GM12873 (cell line): ENCODE results near the gene GPSM1.

Experiments
- TF ChIP-seq, protein P1 (sequence below): IDR thresholded peaks from 2 replicates; pipeline ENCODE4 v1.5.1; 2012; ENCODE audit warnings: low read depth, mild to moderate bottlenecking, moderate library complexity, low read length, control low read depth; ENCODE audit not compliant: insufficient read depth; ENCODE audit errors: missing control alignments

The GPSM1 gene

DNA sequence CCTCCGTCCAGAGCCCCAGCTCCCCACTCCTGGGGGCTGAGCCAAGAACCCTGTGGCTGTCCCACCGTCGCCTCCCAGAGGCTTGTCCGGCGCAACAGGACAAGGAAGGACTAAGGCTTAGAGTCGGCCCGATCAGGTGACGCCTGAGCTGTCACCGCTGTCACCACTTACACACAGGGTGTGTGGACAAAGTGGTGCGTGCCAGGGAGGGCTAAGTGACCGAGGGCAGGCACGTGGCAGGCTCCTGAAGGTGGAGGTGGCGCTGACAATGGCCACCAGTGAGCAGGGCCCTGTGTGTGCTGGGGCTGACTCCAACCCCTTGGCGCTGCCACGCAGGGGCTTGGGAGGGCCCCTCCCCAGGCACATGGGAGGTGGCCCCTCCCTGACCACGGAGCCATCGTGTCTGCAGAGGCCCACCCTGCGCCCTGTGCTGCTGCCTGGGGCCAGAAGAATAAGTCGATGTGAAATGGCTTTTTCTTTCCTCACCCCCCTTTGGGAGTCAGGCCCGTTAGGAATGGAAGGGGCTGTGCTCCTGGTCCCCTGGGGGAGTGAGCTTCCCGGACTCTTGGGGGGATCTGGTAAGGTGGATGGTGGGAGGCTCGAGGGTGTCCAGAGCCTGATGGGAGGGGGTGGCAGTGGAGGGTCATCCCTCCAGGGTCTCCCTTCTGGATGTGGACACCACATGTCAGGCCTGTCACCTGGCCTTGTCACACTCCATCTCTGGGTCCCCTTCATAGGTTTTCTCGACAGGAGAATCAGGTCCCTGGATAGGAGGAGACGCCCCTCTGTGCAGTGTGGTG lies 2.6 kb upstream of the GPSM1 start:
- TF ChIP-seq, protein P1, sequence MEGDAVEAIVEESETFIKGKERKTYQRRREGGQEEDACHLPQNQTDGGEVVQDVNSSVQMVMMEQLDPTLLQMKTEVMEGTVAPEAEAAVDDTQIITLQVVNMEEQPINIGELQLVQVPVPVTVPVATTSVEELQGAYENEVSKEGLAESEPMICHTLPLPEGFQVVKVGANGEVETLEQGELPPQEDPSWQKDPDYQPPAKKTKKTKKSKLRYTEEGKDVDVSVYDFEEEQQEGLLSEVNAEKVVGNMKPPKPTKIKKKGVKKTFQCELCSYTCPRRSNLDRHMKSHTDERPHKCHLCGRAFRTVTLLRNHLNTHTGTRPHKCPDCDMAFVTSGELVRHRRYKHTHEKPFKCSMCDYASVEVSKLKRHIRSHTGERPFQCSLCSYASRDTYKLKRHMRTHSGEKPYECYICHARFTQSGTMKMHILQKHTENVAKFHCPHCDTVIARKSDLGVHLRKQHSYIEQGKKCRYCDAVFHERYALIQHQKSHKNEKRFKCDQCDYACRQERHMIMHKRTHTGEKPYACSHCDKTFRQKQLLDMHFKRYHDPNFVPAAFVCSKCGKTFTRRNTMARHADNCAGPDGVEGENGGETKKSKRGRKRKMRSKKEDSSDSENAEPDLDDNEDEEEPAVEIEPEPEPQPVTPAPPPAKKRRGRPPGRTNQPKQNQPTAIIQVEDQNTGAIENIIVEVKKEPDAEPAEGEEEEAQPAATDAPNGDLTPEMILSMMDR, result no peak

DNA sequence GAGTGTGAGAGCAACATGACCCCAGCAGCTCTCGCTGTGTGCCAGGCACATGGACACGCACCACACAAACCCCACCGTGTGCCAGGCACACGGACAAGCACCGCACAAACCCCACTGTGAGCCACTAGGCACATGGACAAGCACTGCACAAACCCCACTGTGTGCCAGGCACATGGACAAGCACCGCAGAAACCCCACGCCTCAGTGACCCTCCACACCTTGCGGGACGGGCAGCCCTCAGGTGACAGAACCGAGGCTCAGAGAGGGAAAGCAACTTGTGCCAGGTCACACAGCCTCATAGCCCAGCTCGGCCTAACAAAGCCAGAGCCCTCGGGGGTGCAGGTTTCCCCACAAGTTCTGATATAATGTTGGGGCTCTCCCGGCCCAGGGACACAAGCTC lies 2.0 kb upstream of the GPSM1 start:
- TF ChIP-seq, protein P1, result no peak

DNA sequence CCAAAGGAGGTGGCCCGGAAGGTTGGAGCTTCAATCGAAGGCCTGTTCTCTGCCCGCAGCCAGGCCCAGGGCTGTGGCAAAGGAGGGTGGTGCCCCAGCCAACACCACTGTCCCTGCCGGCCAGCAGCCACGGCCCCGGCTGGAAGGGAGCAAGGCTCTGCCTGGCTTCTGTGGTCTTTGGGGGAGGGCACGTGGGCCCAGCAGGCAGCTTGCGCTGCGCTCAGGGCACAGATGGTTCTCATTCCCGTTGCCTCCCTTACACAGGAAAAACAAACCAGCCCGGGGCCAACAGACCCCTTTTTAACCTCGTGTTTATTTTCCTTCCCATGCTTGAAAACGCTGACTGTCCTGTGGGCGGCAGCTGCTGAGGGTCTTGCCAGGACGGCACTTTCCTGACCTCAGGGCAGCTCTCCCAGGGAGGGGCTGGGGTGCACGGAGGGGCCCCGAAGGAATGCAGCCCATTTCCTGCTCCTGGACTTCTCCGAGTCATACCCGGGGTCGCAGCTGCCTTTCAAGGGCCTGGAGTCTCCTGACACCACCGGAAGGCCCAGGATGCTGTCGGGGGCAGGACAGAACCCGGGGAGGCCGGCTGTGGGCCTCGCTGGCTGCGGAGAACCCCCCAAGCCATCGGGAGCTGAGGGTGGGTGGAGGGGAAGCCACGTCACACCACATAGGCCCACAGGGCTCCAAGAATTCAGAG lies 1.1 kb upstream of the GPSM1 start:
- TF ChIP-seq, protein P1, result no peak

DNA sequence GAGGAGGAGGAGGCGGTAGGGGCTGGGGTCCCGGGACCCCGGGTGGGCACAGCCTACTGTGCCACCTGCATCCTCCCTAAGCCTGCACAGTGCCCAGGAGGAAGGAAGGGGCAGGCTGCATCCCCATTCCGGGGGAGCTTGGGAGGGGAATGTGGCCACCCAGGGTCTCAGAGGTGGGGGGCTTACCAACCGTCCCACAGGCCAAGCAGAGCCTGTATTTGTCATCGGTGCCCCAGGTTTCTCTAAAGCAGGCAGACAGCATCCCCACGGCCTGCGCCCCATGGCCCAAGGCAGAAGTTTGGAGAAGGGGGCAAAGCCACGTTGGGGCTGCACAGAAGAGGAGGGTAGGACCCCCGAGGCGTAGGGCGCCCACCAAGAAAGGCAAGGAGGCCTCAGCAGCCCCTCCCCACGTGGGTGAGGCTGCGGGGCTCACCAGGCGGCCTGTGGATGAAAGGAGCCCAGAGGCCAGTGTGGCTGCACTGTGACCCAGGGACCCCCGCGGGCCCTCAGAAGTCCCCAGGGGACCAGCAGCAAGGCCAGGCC lies 507 bp upstream of the GPSM1 start:
- TF ChIP-seq, protein P1, result no peak

DNA sequence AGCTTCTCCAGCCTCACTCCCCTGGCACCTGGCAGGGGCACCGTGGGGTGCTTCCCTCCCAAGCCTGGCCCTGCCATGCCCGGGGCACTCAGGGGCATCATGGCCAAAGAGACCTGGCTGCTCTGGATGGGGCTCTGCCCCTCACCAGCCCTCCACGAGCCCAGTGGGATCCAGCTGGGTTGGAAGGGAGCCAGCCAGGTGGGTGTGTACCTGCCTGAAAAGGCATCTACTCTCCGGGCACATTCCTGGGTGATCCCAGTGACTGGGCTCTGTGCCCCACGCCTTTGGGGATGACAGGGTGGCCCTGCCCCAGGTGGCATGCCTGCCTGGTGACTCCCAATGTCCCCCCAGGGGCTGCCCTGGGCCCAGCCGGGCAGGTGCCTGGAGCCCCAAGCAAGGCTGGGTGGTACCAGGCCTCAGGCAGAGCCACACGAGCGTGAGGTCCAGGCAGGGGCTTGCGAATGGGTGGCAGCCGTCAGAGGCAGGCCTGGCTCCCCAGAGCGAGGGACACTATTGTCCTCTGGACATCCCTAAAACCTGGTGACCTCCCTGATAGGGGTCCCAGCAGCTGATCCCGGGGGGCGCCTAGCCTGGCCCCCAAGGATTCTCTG lies 777 bp downstream of the GPSM1 start:
- TF ChIP-seq, protein P1, result no peak

DNA sequence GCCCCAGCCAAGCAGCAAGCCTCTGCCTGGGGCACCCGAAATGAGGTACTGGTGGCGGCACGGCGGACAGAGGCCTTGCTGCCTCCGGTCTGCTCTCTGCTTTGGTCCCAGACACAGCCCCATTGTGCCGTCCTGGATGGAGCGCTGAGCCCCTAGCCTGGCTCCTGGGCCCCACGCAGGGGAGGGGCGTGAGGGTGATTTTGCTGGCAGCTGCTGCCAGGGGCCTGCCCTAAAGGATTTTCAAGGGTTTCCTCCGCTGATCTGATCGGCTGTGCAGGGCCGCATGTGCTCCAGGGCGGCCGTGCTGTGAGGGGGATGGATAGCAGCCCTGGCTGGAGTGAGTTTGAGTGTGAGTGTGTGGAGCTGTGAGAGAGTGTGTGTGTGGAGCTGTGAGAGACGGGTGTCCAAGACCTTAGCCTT lies 1.3 kb downstream of the GPSM1 start:
- TF ChIP-seq, protein P1, result no peak

DNA sequence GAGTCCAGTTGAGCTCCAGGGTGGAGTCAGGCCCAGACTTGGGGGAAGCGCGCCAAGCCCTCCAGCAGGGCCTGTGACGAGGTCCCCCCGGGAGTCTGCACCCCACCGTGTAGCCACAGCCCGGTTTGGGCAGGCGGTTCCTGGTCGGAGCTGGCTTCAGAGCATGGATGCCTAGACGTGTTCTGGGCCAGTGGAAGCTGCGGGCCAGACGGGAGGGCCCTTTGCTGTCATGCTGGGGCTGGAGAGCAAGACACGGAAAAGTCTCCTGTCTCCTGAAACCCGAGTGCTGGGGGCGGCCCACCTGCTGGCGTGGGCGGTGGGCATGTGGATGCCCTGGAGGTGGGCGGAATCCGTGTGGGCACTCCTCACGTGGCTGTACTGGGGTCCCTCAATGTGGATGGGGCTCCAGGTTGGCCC lies 1.9 kb downstream of the GPSM1 start:
- TF ChIP-seq, protein P1, result no peak
